PC-9 (cell line): Measurements from ENCODE around the gene LINGO3.

Experiments
- CTCF ChIP-seq: fragments of 200-600 bp; sonication (generic); conservative IDR thresholded peaks from 2 replicates; pipeline ENCODE4 v1.6.1; 2017; ENCODE audit warnings: mixed run types, antibody characterized with exemption, mild to moderate bottlenecking, moderate library complexity
- EZH2 ChIP-seq: fragments of 200-600 bp; sonication (generic); IDR thresholded peaks from 2 replicates; pipeline ENCODE4 v1.8.0; 2017; ENCODE audit warnings: antibody characterized with exemption, low read depth

GRCh38 chr19:2345794-2346663 is 38.1 kb upstream of the LINGO3 start:
- TF ChIP-seq CTCF (no peak), EZH2 (no peak)
